ENCODE results near the gene DCT. TPM values are rescaled to one million over a fixed set of nuclear protein-coding genes. Genes with fewer than 3 reads are reported as not detected.

Gene DCT
- total RNA-seq, 3 donors from 2014 or later, result 0.64 to 2.2 (median 0.66) TPM

DNA sequence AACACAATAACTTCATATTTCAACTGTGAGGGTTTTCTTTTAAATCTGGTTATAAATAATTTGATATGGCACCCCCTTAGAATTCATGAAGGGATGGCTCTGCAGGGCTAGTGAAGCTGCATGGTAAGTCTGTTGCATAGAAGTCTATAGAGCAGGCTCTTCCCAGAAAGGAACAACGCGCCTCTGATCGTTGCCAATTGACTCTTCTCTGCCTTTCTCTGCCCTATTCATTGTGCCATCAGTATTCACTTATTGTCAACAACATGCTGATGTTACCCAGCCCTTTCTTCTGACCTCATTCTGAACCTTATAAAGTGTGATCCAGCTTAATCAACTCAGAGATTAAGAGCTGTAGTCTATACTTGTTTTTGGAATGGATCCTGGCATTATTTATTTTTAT, 16.3 kb upstream of the DCT start:
- intact Hi-C loops (cut with DNase I; ENCODE audit: low total_unique reads), result no loop called here
- no peak for TF ChIP-seq POLR2AphosphoS5 (IDR thresholded peaks at IDR 0.05)
- TF ChIP-seq, protein P1, sequence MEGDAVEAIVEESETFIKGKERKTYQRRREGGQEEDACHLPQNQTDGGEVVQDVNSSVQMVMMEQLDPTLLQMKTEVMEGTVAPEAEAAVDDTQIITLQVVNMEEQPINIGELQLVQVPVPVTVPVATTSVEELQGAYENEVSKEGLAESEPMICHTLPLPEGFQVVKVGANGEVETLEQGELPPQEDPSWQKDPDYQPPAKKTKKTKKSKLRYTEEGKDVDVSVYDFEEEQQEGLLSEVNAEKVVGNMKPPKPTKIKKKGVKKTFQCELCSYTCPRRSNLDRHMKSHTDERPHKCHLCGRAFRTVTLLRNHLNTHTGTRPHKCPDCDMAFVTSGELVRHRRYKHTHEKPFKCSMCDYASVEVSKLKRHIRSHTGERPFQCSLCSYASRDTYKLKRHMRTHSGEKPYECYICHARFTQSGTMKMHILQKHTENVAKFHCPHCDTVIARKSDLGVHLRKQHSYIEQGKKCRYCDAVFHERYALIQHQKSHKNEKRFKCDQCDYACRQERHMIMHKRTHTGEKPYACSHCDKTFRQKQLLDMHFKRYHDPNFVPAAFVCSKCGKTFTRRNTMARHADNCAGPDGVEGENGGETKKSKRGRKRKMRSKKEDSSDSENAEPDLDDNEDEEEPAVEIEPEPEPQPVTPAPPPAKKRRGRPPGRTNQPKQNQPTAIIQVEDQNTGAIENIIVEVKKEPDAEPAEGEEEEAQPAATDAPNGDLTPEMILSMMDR (IDR thresholded peaks at IDR 0.05), result no peak
- TF ChIP-seq POLR2A (IDR thresholded peaks at IDR 0.05), result no peak
- H3K4me1 ChIP-seq, result no peaks in the 10 kb centered on the region

DNA sequence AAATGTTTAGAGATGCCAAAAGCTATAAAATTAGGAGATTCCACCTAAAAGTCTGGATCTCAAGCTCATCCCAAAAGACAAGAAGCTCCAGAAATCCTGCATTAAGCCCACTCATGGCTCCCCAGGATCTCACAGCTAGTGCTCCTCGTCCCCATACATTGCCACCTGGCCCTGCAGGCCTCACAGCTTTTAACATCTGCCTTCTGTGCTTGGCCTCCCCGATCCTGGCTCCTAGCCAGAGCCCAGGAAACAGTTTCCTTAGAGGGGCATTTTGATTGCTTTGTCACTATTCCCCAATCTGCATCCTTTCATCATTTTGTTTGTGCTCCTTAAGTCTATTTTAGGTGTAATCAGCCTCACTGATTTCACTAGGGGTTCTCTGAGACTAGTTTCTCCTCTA, 14.5 kb upstream of the DCT start:
- Histone ChIP-seq H3K36me3 (no peaks in the 10 kb centered on the region), H3K4me3 (no peak overlapping the region), H3K9me3 (peaks cover 6 to 9% of the 10 kb centered on the region in 2 donors), H3K27me3 (no peaks in the 10 kb centered on the region), H3K27ac (no peak overlapping the region), H3K4me1 (no peaks in the 10 kb centered on the region)
- intact Hi-C loops (cut with DNase I; ENCODE audit: low total_unique reads), result no loop called here
- TF ChIP-seq POLR2AphosphoS5 (IDR thresholded peaks at IDR 0.05) (no peak), POLR2A (IDR thresholded peaks at IDR 0.05) (no peak)
- TF ChIP-seq, protein P1 (IDR thresholded peaks at IDR 0.05), result no peak
- no peak for DNase-seq (ENCODE audit: low spot score in 2 of 2)

More for the DNA sequence above, 16.3 kb upstream of the DCT start:
- DNase-seq (ENCODE audit: low spot score in 2 of 2), result no peak
- no peak overlapping the region for H3K4me3 ChIP-seq
- H3K9me3 ChIP-seq, result peaks cover 6 to 9% of the 10 kb centered on the region in 2 donors
- no peak overlapping the region for H3K27ac ChIP-seq
- no peaks in the 10 kb centered on the region for H3K27me3 ChIP-seq
- H3K36me3 ChIP-seq, result no peaks in the 10 kb centered on the region

DNA sequence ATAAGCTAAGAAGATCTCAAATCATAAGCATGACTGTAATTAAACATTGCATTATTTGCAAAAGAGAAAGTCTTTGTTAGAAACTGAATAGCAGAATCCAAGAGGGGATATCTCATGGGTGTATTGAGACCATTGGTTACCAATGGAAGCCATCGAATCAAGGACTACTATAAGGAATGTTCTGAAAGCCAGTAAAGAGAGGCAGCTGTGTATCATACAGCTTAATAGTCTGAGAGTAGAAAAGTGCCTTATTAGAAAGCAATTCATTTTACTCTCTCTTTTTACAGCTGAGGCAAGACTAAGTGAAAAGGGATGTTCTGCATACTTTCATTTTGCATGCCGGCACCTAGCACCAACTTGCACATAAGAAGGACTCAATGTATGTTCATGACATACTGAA, 7.6 kb upstream of the DCT start:
- no peaks in the 10 kb centered on the region for H3K27me3 ChIP-seq
- H3K36me3 ChIP-seq, result no peaks in the 10 kb centered on the region
- TF ChIP-seq POLR2A (IDR thresholded peaks at IDR 0.05), result no peak
- TF ChIP-seq, protein P1 (IDR thresholded peaks at IDR 0.05), result no peak
- TF ChIP-seq POLR2AphosphoS5 (IDR thresholded peaks at IDR 0.05), result no peak
- intact Hi-C loops (cut with DNase I; ENCODE audit: low total_unique reads), result no loop called here
- DNase-seq (ENCODE audit: low spot score in 2 of 2), result no peak
- H3K4me3 ChIP-seq, result no peak overlapping the region
- H3K4me1 ChIP-seq, result no peaks in the 10 kb centered on the region
- no peaks in the 10 kb centered on the region for H3K9me3 ChIP-seq
- no peak overlapping the region for H3K27ac ChIP-seq

DNA sequence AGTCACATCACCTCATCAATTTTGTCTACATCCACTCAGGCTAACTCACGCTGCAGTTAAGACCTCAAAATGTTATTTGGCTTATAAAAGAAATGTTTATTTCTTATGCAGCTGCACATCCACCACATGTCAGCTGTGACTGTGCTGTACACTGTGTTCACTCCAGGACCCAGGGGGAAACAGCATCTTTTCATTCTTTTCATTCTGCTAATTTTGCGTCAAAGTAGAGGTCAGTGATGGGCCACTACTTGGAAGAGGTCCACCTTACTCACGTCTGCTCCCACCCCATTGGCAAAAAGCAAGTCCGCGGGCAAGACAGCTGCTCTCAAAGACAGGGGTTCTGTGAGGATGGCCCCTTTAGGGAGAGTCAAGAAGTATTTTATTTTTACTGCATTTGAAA, 4.5 kb upstream of the DCT start:
- Histone ChIP-seq H3K36me3 (no peaks in the 10 kb centered on the region), H3K27me3 (no peaks in the 10 kb centered on the region), H3K9me3 (no peaks in the 10 kb centered on the region), H3K27ac (no peak overlapping the region), H3K4me1 (no peaks in the 10 kb centered on the region), H3K4me3 (no peak overlapping the region)
- intact Hi-C loops (cut with DNase I; ENCODE audit: low total_unique reads), result no loop called here
- no peak for DNase-seq (ENCODE audit: low spot score in 2 of 2)
- TF ChIP-seq, protein P1 (IDR thresholded peaks at IDR 0.05), result no peak
- TF ChIP-seq POLR2A (IDR thresholded peaks at IDR 0.05) (no peak), POLR2AphosphoS5 (IDR thresholded peaks at IDR 0.05) (no peak)

DNA sequence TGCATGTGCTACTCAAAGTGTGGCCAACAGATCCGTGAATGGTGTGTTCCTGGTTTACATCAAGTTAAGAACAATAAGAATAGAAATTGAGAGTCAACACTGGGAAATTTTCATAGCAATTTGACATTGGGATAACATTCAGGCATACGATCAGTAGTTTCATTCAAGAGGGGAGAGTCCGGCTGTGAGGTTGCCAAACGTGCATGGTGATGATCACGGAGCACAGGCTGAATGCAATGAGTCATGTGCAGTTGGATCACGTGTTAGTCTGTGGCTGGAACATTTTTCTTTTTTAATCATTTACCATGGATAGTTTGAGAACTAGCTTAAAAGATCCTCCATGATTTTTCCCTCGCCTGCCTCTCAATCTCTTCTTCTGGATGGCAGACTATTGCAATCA, 2.5 kb upstream of the DCT start:
- TF ChIP-seq POLR2AphosphoS5 (IDR thresholded peaks at IDR 0.05), result no peak
- TF ChIP-seq POLR2A (IDR thresholded peaks at IDR 0.05), result no peak
- TF ChIP-seq, protein P1 (IDR thresholded peaks at IDR 0.05), result no peak
- peaks cover 0 to 7% of the 10 kb centered on the region in 2 donors for H3K4me1 ChIP-seq
- no peaks in the 10 kb centered on the region for H3K27me3 ChIP-seq
- no peaks in the 10 kb centered on the region for H3K9me3 ChIP-seq
- no peaks in the 10 kb centered on the region for H3K36me3 ChIP-seq
- intact Hi-C loops (cut with DNase I; ENCODE audit: low total_unique reads), result no loop called here
- H3K27ac ChIP-seq, result no peak overlapping the region
- no peak for DNase-seq (ENCODE audit: low spot score in 2 of 2)
- H3K4me3 ChIP-seq, result no peak overlapping the region

All from breast epithelium (tissue), 4 donors.